ENCODE measurements around the gene HCRT.
"Not testable (repeated sequence)": the region's sequence is repeated elsewhere in the genome, so short reads cannot be mapped to it uniquely, and the experiment has no call there.

GRCh38 chr17:42219280-42219679 is 34.0 kb upstream of the HCRT start:
- TF ChIP-seq POLR2A (IDR thresholded peaks at IDR 0.05; ENCODE audit: low read depth, low read length); MXI1 (IDR thresholded peaks at IDR 0.05; ENCODE audit: borderline replicate concordance, low read depth, low read length); RAD21 (IDR thresholded peaks at IDR 0.05; ENCODE audit: low read length): not testable (repeated sequence)
- TF ChIP-seq, protein P1, sequence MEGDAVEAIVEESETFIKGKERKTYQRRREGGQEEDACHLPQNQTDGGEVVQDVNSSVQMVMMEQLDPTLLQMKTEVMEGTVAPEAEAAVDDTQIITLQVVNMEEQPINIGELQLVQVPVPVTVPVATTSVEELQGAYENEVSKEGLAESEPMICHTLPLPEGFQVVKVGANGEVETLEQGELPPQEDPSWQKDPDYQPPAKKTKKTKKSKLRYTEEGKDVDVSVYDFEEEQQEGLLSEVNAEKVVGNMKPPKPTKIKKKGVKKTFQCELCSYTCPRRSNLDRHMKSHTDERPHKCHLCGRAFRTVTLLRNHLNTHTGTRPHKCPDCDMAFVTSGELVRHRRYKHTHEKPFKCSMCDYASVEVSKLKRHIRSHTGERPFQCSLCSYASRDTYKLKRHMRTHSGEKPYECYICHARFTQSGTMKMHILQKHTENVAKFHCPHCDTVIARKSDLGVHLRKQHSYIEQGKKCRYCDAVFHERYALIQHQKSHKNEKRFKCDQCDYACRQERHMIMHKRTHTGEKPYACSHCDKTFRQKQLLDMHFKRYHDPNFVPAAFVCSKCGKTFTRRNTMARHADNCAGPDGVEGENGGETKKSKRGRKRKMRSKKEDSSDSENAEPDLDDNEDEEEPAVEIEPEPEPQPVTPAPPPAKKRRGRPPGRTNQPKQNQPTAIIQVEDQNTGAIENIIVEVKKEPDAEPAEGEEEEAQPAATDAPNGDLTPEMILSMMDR (conservative IDR thresholded peaks at IDR 0.05; ENCODE audit: low read depth, low read length) = not testable (repeated sequence)

All from IMR-90 (cell line).